GM19099 (cell line): ENCODE measurements around the gene RPL22L1.

Source experiments
- POLR2A ChIP-seq: IDR thresholded peaks from 3 replicates; pipeline ENCODE4 v1.6.1; 2011; ENCODE audit warnings: low read depth; ENCODE audit not compliant: insufficient read length; ENCODE audit errors: extremely low read depth

The RPL22L1 gene

DNA sequence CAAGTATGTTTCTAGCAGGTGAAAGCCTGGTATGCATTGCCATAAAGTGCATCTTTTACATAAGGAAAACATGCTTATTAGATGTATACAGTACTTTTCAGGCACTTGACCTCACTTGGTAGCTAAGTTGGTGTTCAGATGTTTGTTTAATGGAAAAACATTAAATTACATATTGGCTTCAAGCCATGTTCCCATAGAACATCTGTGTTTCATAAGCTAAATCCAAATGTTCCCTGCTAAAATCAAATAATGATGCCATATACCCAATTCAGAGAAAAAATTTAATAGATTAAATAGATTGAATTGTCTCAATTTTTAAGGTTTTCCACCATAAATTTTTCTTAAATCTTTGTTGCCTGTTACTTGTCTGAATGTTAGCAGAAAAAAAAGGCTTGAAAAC, 19.1 kb upstream of the RPL22L1 start:
- no peak for TF ChIP-seq POLR2A

DNA sequence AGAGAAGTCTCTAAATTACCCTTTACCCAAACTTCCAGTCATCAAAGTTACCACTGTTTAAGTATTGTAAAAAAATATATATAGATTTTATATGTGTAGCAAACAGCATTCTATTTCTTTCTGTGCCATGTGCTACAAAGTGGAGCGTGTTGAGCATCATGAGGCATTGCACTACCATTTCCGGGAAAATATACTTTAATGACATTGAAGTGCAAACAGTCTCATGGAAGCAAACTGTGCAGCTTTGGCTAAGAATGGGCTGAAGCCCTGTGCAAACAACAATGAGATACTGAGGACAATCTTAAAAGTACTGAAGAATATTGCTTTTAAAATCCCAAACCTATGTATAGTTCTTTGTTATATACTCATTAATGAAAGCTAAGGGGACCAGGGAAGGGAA, 6.5 kb upstream of the RPL22L1 start:
- TF ChIP-seq POLR2A, result no peak

DNA sequence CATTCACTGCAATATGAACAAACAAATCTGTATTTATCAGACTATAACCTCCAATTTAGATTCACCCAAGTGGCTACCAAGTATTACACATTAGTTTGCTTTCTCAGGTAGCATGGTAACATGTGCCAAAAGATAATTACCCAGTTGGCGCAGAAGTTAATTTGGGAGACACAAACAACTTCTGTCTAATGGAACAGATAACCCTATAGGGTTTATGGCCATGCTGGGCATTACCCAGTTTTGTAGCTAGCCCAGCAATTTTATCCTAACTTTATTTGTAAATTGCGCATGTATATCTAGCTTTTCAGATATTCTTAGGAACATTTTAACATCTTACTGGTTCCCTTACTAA, 780 bp downstream of the RPL22L1 start:
- no peak for TF ChIP-seq POLR2A

DNA sequence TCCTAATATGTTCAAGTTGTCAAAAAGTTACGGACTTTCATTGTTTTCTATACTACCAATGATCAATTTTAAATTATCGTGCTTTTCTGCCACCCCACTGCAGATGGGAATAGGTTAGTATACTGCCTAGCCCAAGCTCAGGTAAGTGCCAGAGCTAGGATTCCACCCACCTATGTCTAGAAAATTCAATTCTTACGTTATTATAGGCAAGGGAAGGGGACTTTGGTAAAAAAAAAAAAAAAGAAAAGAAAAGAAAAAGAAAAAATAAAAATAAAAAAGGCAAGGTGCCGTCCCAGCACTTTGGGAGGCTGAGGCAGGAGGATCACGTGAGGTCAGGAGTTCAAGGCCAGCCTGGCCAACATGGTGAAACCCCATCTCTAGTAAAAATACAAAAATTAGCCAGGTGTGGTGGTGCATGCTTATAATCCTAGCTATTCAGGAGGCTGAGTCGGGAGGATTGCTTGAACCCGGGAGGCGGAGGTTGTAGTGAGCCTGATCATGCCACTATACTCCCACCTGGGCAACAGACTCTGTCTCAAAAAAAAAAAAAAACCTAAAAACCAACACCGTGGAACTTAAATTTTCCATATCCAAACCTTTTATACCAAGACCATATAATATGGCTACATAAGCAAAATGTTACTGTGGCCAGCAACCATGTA, 1.3 kb downstream of the RPL22L1 start:
- TF ChIP-seq POLR2A, result no peak

DNA sequence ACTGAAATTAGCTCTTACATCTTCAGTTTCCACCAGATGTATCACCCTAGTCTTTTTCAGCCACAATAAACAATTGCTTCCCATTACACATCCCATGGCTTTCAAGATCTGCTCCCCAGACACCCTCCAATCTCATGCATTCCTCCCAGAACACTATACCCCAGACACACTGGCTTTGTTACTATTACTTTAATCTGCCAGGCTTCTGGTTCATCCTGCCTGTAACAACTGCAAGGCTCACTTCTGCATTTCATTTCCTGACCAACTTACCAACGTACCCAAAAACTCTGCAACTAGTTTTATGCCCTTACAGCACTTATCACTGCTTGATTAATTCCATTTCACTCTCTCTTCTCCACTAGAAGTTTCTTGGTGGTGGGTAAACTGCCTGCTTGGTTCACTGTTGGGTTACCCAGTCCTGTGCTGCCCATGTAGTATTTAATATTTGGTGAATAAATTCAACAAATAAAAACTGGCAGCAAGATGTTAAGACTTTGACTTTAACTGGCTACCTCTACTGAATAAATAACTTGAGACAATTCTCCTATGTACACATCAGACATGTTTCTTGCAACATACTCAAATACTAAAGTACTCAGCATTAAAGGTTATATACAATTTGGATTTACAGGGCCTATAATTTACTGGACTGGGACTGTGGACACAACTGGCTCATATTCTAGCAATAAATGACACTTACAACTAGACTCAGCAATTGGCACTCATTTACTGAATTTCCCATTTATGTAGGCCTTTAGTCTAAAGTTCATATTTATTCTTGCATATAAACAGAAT, 2.7 kb downstream of the RPL22L1 start:
- no peak for TF ChIP-seq POLR2A

DNA sequence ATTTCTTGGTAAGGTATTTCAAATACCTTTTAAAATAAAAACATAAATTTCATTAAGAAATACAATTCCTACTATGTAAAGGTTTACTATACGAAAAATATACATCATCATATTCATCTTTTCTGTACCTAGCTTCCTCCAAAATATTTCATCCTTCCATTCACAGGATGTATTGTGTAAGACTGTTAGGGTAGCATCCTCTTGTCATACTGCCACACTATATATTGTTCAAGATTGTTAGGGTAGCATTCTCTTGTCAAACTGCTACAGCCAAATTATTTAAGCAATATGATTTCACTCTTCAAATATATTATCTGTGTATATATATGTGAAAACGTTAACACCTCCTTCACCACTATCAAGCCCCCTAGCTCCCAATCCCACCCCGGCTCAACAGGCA, 3.5 kb downstream of the RPL22L1 start:
- no peak for TF ChIP-seq POLR2A

GRCh38 chr3:170865209-170866094, 4.5 kb downstream of the RPL22L1 start:
- no peak for TF ChIP-seq POLR2A

DNA sequence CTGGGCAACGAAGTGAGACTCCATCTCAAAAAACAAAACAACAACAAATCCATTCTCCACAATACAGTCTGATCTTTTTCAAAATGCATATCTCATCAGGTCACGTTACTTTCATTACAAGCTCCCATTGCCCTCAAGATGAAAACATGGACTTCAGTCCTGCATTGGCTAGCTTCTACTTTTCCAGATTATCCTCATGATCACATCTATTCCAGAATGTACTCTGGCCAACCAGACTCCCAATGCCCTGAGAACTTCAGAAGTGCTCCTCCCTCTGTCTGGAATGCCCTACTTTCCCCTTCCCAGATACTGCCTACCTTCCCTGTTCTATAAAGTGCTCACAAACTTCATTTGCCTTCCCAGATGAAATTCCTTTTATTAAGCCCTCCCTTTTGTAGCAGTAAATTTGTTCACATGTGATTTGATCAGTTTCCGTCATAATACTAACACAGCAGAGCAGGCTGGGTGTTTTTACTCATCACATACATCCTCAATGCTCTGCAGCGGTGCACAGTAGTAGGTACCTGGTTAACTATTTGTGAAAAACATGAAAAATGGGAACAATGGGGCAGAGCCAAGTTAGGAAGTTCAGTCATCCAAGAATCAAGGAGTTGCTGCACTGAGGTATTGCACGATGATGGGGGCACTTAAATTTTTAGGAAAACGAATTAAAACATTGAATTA, 5.3 kb downstream of the RPL22L1 start:
- no peak for TF ChIP-seq POLR2A

GRCh38 chr3:170863816-170864215, 6.2 kb downstream of the RPL22L1 start:
- TF ChIP-seq POLR2A, result no peak

DNA sequence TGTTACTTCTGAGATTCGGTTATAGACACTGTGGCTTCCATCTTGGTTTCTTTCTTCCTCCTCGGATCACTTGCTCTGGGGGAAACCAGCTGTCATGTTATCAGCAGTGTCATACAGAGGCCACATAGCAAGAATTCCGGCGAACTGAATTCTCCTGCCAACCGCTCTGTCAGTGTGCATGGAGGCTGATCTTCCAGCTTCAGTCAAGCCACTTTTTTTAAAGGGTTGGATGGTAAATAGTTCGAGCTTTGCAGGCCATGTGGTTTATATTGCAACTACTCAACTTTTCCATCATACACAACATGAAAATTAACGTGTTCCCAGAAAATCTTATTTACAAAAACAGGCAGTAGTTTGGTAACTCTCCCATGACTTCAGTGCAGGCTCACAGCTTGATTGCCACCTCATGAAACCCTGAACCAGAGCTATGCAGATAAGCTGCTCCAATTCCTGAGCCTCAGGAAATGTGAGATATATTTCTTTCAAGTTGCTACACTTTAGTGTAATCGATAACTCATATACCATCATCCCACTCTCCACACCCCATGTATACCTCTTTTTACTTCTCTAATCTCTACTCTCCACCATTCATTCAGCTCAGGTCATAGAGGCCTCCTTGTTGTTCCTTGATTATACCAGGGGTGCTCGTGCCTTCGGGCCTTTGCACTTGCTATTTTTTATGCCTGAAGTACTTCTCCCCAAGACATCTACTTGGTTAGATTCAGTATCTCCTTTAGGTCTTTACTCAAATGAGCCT, 7.2 kb downstream of the RPL22L1 start:
- TF ChIP-seq POLR2A, result no peak

- TF ChIP-seq POLR2A, result no peak
Measured at GRCh38 chr3:170858599-170858998, 11.4 kb downstream of the RPL22L1 start.

DNA sequence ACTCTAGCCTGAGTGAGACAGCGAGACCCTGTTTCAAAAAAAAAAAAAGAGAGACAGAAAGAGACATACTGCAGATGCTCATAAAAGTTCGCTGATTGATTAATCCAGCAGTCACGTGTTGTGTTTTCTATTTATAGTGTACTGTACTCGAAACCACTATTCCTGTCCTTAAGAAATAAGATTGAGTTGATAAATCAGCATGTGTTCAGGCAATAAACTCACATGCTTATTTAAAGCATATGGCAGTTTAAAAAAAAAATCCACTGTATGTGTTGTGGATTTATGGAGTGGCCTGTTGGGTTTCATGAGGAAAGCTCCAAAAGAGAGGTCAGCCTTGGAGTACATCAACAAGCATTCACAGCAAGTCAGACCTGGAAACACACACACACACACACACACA, 17.7 kb downstream of the RPL22L1 start:
- no peak for TF ChIP-seq POLR2A

DNA sequence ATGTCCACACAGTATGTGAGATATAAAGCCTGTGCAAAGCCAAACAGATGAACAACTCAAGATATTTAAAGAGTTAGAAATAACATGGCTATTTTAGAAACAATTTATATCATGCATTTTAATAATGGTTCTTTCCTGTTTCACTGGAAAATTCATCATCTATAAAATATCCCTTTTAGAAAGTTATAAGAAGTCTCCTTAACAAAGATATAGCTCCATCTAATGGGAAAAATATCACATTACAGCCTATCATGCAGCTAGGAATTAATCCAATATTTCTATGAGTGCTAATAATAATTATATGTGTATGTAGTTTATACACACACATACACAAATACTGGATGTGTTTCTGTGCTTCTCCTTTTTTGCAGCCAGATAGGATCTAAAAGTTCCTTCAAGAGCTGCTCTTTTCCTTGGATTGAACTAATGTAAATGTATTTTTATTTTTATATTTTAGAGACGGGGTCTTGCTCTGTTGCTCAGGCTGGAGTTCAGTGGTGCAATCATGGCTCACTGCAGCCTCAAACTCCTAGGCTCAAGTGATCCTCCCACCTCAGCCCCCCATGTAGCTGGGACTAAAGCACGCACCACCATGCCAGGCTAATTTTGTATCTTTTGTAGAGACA, 21.6 kb downstream of the RPL22L1 start:
- no peak for TF ChIP-seq POLR2A

- TF ChIP-seq POLR2A, result no peak
Measured at GRCh38 chr3:170844377-170844776, 25.6 kb downstream of the RPL22L1 start.

DNA sequence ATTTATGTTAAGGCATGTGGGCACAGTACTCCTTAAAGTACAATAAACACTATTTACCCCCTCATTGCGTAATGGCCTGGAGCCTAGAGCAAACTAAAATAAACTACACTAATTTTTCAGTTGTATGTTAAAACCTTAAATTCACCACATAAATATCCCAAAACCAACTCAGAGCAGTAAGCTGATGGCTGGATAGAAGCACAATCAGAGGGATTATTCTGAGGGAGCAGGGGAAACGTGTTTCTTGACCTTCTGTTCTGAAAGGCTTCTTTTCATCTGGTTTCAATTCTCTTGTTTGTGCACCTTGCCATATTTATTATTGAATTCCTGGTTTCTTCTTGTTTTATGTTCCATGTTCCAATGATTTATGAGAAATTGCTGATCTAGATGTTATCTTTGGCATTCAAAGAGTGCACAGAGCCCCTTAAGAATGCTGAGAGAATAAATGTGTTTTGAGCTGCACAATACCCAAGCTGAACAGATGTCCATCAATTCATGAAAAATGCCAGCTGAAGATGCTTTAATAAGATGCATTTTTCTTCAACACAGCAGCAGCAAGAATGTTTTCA, 29.6 kb downstream of the RPL22L1 start:
- no peak for TF ChIP-seq POLR2A
